Amniotic stem cell (primary cell): ENCODE results near the gene NTN4.
A peak's percentile ranks its signal among the peaks of the same experiment; 100 is the strongest.
"Not testable (repeated sequence)": the region's sequence is repeated elsewhere in the genome, so short reads cannot be mapped to it uniquely, and the experiment has no call there.

ENCODE experiments used
- DNase-seq: peaks from one replicate; lab custom pipeline; 2025; lab: John Stamatoyannopoulos, UW

The NTN4 gene

DNA sequence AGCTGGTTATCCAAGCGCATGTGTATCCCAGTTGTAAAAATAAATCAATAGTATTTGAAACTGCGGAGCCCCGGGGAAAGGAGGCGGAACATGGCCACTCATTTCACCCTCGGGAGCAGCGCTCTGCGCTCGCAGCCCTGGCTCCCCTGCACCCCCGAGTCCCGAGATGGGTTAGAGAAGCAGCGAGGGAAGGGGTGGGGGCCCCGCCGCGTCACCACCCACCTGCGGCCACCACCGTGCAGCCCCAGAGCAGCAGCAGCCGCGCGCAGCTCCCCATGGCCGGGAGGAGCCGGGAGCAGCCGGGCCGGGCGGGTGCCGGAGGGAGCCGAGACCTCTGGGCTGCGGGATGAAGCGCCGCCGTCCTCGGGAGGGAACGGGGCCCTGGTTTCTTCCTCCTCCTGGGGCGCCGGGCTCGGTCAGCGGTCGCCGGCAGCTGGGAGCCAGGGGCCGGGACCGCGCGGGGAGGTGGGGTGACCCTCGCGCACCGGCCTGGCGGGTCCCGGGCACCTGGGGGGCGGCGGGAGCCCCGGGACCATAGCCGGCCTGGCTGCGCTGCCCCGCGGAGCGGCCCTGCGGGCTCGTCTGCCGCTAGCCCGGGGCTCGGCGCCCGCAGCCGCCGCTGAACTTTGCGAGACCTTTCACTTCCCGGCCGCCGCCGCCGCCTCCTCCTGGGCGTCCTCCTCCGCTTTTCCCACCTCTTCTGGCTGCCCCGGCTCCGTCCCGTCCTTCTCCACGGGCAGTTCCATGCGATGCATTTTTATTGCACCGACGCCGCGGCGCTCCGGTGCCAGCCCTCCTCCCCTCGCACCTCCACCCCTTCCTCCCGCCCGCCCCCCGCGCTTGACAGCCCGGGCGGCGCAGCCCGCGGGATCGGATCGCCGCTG, at the start of gene NTN4:
NTN4 (minus strand) TSS at position 732 of the 884 bp plus-strand sequence; CDS start at position 277, 455 bp downstream.
- DNase-seq: no peak

DNA sequence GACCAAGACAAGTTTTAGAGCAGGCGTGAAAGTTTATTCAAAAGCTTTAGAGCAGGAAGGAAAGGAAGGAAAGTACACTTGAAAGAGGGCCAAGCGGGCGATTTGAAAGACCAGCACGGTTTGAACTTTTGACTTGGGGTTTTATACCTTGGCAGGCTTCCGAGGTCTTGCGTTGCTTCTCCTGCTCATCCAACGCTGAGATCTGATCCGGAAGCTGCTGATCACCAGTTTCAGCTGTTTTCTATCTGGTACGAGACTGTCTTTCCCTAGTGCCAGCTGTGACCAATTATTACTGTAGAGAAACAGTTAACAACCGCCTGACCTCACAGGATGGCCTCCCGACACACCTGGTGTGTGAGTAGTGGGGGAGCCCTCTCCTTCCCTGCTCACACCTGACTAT, 47.6 kb upstream of the NTN4 start:
- DNase-seq: no peak

DNA sequence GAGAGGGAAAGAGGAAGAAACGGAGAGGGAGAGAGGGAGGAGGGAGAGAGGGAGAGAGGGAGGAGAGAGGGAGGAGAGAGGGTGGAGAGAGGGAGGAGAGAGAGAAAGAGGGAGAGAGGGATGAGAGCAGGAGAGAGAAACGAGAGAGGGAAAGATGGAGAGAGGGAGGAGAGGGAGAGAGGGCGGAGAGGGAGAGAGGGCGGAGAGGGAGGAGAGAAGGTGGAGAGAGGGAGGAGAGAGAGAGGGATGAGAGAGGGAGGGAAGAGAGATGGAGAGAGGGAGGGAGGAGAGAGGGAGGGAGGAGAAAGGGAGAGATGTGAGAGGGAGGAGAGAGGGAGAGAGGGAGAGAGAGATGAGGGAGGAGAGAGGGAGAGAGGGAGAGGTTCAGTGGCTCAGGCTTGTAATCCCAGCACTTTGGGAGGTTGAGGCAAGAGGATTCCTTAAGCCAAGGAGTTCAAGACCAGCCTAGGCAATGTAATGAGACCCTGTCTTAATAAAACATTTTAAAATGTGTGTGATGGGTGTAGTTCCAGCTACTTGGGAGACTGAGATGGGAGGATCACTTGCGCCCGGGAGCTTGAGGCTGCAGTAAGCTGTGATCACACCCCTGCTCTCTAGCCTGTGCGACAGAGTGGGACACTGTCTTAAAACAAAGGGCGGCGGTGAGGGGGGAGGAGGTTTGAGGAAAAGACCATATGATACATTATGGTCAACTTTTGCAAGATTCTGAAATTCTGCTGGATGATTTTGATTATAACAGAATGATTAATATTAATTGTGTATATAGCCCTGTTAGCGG, 46.9 kb upstream of the NTN4 start:
- no peak for DNase-seq

DNA sequence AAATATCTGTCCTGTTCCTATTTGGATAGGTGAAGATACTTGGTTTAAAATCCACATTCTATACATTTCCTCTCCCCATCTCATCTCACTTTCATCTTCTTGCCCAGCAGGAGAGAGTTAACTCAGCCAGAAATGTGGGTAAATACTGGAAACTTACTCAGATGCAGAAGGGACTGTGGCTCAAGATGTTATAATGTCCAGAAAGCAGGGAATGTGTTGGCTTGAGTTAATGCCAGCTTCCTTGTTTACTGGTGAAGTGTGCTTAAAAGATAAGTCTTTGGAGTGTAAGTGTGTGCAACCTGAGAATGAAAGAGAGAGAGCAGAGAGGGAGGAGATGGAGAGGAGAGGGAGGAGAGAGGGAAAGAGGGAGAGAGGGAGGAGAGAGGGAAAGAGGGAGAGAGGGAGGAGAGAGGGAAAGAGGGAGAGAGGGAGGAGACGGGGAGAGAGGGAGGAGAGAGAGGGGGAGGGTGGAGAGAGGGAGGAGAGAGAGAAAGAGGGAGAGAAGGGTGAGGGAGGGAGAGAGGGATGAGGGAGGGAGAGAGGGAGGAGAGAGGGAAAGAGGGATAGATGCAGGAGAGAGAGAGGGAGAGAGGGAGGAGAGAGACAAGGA, 46.2 kb upstream of the NTN4 start:
- no peak for DNase-seq

DNA sequence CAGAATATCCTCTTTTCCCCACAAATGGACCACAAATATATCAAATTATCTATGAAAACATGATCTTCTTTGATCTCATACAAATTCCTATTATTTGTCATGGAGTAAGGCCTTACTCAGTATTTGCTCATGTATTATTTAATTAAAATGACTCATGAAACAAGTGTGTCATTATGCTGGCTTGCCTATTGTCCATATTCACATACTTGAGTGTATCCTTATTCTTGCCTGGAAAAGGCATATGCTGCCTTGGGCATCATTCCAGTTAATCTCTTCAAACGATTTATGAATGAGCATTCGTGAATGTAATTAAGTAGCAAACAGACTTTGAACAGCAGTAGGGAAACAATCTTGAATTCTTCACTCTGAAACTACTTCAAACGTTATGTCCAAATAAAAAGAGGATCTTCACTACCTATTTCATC, 45.6 kb upstream of the NTN4 start:
- DNase-seq: no peak

DNA sequence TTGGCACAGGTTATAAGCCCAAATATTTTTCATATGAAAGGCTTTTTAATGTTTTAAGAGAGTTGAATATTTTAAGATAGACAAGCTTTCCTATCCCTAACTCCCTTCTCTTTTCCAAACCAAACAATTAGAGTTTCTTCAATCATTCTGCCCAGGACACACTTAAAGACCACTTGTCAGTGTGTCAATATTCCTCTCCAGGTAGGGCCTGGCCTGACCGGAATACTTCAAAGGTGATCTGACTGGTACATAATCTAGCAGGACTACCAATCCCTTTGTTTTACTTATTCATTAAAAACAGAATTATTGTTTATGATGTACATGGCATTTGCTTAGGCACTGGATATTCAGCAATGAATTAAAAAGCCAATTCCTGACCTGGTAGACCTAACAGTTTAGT, 44.0 kb upstream of the NTN4 start:
- no peak for DNase-seq

DNA sequence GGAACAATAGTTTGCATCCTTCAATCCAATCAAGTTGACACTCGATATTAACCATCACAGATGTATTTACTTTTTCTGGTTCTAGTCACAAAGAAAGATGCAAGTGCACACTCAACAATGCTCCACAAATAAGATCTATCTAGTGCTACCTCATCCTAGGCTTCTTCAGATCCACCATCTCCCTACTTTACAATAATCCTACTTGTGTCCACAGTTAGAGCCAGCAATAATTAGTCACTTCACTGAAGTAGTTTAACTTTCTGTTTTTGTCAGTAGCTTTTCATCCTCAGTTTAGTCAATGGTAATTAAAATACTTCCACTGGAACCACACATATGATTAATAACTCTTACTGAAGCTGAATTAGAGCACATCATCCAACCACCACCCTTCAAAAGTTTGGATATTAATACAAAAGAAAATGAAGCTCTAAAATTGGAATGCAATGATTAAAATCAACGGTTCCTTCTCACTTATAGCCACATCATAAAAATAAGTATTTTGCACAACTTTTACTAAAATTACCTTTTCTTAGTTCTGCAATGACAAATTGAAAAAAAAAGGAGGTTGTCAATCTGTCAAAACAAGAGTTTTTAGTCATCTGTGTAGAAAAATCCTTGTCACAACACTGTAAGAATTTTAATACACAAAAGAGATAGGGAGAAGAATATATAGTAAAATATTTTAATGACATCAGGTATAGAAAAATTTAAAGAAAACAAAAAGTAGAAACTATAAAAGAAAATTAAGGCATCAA, 39.9 kb upstream of the NTN4 start:
- DNase-seq: no peak

DNA sequence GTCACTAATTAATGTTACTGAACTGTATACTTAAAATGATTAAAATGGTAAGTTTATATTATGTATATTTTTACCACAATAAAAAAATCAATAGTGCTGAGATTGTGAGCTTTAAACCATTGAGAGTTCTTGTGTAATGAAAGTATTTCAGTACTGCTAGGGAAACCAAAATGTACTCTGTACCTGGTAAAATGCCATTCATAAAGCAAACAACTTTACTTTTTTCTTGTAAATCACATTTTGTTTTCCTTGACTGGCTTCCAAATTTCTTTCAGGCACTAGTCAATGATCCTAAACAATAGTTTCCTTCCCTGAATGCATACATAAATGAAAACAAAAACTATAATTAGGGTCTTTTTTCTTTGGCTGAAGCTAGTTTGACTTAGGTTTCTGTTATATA, 38.8 kb upstream of the NTN4 start:
- DNase-seq: no peak

DNA sequence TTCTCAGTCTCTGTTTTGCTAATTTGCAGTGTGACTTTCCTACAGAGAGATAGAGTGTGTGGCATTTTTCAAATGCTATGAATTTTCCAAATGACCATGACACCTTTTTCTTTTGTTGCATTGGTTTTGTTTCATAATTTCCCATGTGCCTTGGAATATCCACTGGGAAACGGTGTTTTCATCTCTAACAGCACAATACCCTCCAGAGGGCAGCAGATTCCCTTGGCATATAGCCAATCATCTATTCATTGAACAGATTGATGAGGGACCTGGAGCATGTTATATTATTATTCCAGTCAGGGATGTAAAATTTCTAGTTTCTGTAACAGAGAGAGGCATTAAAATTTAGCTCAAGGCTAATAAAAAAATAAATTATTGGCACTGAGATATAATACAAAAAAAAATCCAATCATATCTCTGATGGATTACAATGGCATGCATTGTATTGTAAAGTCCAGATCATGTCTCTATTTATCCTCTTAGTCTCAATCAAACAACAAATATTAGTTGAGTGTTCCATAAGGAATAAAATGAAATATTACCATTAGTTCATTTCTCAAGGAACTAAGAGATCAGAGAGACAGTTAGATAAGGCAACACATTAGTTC, 29.6 kb upstream of the NTN4 start:
- no peak for DNase-seq

DNA sequence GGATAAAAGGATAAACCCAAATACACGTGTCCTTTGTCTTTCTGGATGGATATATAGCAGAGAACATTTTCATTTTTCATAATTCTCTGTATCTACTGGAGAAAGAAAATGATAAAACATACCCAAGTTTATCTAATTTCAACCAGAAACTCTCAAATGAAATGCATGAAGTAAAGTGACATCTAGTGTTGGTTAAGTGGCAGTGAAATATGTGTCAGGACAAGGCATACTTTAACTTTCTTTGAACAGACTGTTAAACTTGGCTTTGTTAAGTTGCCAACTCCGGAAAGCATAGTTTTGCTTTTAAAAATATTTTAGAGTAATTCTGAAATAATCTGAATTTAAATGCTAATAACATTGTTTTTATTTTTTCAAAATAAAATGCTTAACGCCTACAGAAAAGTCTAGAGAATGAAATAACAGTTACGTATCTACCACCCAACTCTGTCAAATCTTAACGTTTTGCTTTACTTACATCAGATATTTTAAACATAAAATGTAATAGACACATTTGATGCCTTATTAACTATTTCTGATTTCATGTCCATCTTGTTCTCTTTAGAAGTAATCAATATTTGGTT, 25.2 kb upstream of the NTN4 start:
- no peak for DNase-seq

DNA sequence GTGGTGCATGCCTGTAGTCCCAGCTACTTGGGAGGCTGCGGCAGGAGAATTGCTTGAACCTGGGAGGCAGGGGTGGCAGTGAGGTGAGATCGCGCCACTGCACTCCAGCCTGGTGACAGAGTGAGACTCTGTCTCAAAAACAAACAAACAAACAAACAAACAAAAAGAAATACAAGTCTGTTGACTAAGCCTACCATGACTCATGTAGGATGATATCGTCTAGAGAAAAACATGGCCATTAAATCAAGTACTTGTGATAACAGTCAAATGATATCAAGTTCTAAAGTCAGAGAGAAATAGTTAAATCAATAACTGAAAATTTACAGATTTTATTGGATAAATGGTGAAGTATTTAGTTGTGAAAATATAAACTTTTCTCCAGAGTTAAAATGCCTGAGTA, 21.6 kb upstream of the NTN4 start:
- not testable (repeated sequence) for DNase-seq

DNA sequence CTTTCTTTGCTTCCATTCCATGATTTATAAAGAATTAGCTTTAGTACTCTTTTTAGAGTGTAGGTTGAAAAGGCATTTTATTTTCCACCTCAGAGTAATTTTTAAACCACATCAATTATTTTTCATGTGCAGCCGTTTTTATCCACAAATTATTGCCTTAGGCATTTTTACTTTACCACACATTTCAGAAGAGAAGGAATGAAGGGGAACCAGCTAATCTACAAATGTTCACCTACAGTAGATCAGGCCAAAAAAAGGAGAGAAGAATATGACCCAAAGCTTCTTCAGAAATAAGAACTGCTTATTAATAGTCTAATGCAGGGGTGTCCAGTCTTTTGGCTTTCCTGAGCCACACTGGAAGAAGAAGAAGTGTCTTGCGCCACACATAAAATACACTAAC, 19.8 kb upstream of the NTN4 start:
- no peak for DNase-seq

DNA sequence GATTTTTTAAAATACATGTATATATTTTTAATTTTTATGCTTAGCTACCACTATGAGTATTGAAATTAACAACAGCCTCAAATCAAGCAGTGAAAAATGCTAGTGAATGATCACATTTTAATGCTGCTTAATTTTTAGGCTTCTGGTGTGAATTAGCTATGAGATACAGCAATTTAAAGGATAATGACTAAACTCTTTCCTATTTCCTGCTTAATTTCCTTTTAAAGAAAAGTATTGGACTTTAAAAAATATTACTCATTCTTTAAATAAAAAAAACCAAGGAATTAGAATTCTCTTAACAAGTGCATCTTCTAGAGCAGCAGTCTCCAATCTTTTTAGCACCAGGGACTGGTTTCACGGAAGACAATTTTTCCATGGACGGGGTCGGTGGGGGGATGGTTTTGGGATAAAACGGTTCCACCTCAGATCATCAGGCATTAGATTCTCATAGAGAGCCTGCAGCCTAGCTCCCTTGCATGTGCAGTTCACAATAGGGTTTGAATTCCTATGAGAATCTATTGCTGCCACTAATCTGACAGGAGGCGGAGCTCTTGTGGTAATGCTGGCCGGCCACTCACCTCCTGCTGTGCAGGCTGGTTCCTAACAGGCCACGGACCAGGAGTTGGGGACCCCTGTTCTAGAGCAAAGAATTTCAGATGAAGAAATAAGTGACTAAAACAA, 18.6 kb upstream of the NTN4 start:
- DNase-seq: no peak

DNA sequence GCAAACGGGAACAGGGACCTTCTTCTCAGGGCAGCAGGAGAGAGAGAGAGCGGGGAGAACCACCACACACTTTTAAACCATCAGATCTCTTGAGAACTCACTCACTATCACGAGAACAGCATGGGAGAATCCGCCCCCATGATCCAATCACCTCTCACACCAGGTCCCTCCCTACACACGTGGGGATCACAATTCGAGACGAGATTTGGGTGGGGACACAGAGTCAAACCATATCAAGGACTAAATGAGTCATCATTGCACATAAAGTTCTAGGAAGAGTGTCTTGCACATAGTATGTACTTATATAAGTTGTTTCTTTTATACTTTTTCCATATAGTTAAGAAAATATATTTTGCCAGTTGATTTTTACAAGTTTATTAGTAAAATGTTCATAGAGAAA, 17.6 kb upstream of the NTN4 start:
- no peak for DNase-seq

DNA sequence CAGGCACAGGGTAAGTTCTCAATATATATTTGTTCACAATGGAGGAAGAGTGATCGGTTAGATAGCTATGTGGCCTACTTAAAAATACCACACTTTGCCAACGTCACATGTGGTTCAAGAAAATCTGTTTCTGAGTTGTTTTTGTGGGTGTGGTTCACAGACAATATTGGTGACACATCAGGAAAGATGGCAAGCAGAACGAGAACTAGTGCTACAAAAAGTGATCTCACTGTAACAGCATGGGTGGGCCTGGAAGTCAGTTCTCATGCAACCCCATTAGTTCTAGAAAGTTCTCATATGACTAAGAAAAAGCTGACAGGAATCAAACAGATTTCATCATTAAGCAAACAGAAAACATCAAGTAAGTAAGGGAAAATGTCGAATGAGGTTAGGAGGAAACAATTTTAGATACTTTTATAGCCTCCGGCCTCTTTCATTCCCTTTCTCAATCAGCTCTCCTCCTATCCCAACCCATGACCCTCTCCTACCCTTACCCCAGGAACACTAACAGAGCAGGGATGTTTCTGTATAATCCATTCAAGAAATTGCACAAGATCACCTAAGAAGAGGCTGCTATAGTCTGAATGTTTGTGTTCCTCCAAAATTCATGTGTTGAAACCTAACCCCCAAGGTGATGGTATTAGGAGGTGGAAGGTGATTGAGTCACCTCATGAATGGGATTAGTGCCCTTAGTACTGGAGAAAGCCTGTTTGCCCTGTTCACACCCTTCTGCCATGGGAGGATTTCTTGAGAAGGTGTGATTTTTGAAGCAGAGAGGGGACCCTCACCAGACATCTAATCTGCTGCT, 15.5 kb upstream of the NTN4 start:
- peak; percentile 93 for DNase-seq

DNA sequence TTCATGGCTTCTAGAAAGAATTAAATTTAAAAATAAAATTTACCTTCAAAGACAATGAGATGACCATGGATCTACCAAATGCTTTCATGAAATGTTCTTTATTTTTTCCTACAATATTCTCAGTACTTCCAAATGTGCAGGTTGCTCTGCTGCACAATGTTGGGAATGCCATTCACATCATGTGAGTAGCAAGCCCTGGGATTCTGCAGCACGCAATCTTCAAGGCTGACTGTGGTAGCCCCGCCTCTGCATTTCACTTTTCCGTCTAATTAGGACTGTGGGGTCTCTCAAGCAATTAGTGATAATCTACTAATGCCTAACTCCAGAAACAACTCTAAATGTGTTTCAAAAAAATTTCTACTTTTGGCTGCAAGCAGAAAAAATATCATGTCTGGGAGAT, 13.7 kb upstream of the NTN4 start:
- DNase-seq: no peak

DNA sequence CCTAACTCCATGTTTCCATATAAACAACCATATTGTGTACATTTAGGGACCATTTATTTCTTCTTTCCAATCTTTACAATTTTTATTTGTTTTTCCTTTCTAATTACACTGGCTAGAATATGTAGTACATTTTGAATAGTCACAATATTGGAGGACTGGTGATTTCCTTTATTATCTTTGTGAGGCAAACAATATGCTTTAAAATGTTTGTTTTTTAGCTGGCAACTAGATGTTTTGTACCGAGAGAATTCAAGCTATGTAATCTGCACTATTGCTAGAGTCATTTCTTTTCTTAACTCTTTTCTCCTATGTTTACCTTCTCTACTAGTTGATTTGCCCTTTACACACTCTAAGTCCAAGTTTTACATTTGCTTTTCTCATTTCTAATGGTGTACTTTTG, 13.3 kb upstream of the NTN4 start:
- no peak for DNase-seq

DNA sequence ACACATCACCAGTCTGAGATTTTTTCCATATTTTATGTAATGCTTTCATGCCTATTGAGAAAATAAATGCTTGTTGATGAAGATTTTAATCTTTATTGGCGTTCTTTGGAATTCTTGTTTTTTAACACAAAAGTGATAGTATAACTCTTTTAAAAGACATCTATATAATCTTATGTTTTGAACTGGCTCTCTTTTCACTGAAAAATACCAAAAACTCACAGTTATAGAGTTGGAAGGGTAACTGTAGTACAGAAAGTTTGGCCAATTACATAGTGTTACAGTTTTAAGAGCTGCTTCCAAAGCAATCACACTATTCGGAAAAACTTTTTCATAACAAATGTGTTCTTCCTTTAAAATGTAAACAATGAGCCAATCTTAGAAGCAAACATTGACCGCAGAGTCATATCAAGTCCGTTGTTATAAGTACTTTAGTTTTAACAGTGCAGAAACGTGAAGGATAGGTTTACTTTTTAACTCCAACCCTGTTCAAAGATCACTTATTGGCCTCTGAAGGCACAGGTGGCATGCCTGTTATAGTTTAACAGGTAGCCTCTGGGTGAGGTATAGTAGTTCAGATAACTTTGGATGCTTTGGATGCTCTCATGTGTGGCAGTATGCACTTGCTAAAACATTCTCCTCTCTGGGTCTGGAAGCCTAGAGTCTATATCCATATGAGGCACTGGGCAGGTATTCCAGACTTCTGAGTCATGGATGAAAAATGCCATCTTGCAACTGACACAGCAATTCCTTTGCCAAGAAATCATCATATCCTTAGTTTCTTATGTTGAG, 12.1 kb upstream of the NTN4 start:
- DNase-seq: peak; percentile 65

DNA sequence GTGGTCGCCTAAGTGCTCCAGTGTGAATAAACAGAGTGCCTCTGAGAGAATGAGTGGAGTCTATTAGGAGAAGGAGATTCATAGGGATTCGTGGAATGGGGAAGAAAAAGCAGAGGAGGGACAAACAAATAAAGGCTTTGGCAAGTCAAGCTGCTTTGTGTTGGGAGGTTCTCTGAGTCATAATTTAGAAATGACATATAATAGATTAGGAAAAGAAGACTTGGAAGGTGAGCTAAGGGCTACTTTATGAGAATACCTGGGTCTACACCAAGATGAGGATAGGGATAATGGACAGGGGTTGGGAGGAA, 6.4 kb upstream of the NTN4 start:
- no peak for DNase-seq
